A673 (cell line): ENCODE results near the gene INPP5B. TPM values are rescaled to one million over a fixed set of nuclear protein-coding genes. Genes with fewer than 3 reads are reported as not detected.

ENCODE experiments used
- BruUV-seq: library from RNA; stranded (reverse); fragments of 400-500 nt; replicated peaks from 2 replicates; lab custom pipeline; 2021; lab: Mats Ljungman, UMichigan
- CTCF ChIA-PET: fragments of 300-600 bp; sonication (Branson Sonifier 250); formaldehyde crosslinking; loops from one replicate; lab custom pipeline; 2022; ENCODE audit warnings: antibody characterized with exemption; lab: Charles Lee
- POLR2A ChIA-PET: fragments of 300-600 bp; sonication (Branson Sonifier 250); formaldehyde crosslinking; loops from one replicate; lab custom pipeline; 2022; ENCODE audit warnings: antibody characterized with exemption; ENCODE audit not compliant: low non-redundant PET; lab: Charles Lee
- DNase-seq: peaks from one replicate; pipeline ENCODE4 v3.0.0-alpha.2; 2015; ENCODE audit warnings: low spot score
- H3K27ac ChIP-seq: fragments of 200-600 bp; sonication (generic); 2 replicates; pipeline ENCODE4 v1.5.1; 2016; ENCODE audit warnings: mixed run types, low read depth, mild to moderate bottlenecking, mixed read lengths, antibody characterized with exemption, low read length; ENCODE audit not compliant: poor library complexity, severe bottlenecking
- H3K27me3 ChIP-seq: fragments of 200-600 bp; sonication (generic); replicated peaks from 2 replicates; pipeline ENCODE4 v1.6.1; 2017; ENCODE audit warnings: mixed run types, low read depth, mild to moderate bottlenecking, mixed read lengths, antibody characterized with exemption, low read length; ENCODE audit not compliant: insufficient read depth, poor library complexity
- H3K36me3 ChIP-seq: fragments of 200-600 bp; sonication (generic); 2 replicates; pipeline ENCODE4 v1.6.1; 2016; ENCODE audit warnings: mixed run types, mild to moderate bottlenecking, mixed read lengths, antibody characterized with exemption, low read length; ENCODE audit not compliant: insufficient read depth, poor library complexity, severe bottlenecking
- H3K4me1 ChIP-seq: fragments of 200-600 bp; sonication (generic); 2 replicates; pipeline ENCODE4 v1.6.1; 2017; ENCODE audit warnings: mixed run types, mild to moderate bottlenecking, mixed read lengths, antibody characterized with exemption, low read length; ENCODE audit not compliant: insufficient read depth, poor library complexity, severe bottlenecking
- H3K4me3 ChIP-seq: fragments of 200-600 bp; sonication (generic); 2 replicates; pipeline ENCODE4 v1.5.1; 2016; ENCODE audit warnings: low read depth, mixed run types, mild to moderate bottlenecking, mixed read lengths, low read length; ENCODE audit not compliant: poor library complexity, severe bottlenecking
- H3K9me3 ChIP-seq: fragments of 200-600 bp; sonication (generic); 2 replicates; pipeline ENCODE4 v1.6.1; 2016; ENCODE audit warnings: mixed run types, low read depth, mild to moderate bottlenecking, mixed read lengths, antibody characterized with exemption, low read length; ENCODE audit not compliant: poor library complexity, severe bottlenecking
- EZH2 ChIP-seq: fragments of 200-600 bp; sonication (generic); IDR thresholded peaks from 2 replicates; pipeline ENCODE4 v1.6.1; 2017; ENCODE audit warnings: borderline replicate concordance, low read depth, mild to moderate bottlenecking, mixed read lengths, antibody characterized with exemption, low read length; ENCODE audit not compliant: poor library complexity, severe bottlenecking
- intact Hi-C: fragments of 100-400 bp; cut with micrococcal nuclease; formaldehyde crosslinking; loops from one replicate; pipeline ENCODE4 v1.10.0; 2022; ENCODE audit not compliant: unreplicated experiment
- total RNA-seq: library from RNA; stranded (reverse); gene quantifications from 2 replicates; pipeline ENCODE4 v1.2.3, GENCODE V29; 2021
- TF ChIP-seq, protein P1 (sequence below): fragments of 300-800, 200-600 bp; sonication (generic); conservative IDR thresholded peaks from 2 replicates; pipeline ENCODE4 v1.5.1; 2017; ENCODE audit warnings: low read depth, mild to moderate bottlenecking, antibody characterized with exemption, low read length, moderate library complexity, mixed read lengths

Gene INPP5B
- total RNA-seq, 1 experiment from 2014 or later, result 15.6 TPM

DNA sequence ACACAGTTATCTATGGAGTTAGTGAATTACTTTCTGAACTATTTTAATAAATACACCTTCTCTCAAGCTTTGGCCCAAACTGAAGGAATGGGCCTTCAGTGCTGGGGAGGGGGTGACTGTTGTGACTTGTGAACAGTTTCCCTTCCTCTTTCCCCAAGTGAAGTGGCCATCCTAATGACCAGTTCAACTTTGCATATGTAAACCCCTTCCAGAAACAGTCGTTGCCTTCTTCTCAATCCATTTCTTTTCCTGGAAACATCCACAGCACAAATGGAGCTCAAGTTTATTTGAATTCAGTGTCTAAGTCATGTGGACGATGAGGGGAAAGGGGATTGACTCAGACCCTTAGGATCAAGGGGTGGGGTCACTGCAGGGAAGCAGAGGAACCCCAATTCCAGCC, 1.3 kb upstream of the INPP5B start:
- H3K27me3 ChIP-seq, result no peaks in the 10 kb centered on the region
- no peak overlapping the region for H3K4me3 ChIP-seq
- no TSS peak for BruUV-seq
- no peak overlapping the region for H3K27ac ChIP-seq
- intact Hi-C loops, result no loop called here
- TF ChIP-seq, protein P1, sequence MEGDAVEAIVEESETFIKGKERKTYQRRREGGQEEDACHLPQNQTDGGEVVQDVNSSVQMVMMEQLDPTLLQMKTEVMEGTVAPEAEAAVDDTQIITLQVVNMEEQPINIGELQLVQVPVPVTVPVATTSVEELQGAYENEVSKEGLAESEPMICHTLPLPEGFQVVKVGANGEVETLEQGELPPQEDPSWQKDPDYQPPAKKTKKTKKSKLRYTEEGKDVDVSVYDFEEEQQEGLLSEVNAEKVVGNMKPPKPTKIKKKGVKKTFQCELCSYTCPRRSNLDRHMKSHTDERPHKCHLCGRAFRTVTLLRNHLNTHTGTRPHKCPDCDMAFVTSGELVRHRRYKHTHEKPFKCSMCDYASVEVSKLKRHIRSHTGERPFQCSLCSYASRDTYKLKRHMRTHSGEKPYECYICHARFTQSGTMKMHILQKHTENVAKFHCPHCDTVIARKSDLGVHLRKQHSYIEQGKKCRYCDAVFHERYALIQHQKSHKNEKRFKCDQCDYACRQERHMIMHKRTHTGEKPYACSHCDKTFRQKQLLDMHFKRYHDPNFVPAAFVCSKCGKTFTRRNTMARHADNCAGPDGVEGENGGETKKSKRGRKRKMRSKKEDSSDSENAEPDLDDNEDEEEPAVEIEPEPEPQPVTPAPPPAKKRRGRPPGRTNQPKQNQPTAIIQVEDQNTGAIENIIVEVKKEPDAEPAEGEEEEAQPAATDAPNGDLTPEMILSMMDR, result no peak
- TF ChIP-seq EZH2, result no peak
- DNase-seq, result no peak
- POLR2A ChIA-PET, result no interaction called here
- H3K4me1 ChIP-seq, result no peaks in the 10 kb centered on the region
- H3K36me3 ChIP-seq, result no peaks in the 10 kb centered on the region
- no peaks in the 10 kb centered on the region for H3K9me3 ChIP-seq
- CTCF ChIA-PET, result no interaction called here

DNA sequence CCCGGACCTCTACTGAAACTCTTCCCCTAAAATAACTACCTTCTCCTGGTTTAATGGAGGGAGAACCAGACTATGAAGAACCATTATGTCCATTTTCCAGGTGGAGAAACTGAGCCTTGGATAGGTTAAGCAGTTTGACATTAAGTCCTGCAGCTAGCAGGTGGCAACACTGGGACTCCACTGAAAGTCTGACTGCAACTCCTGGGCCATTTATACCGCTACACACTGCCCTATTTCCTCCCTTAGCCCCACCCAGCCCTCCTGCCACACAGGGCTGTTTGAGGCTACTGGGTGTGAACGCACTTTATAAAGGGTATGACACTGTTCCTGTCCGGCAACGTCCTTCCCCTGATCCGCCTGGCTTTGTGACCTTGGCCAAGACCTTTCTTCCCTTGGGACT, 511 bp upstream of the INPP5B start:
- H3K4me3 ChIP-seq, result peak overlapping the region; percentile 57
- TF ChIP-seq, protein P1, result no peak
- no peak for TF ChIP-seq EZH2
- CTCF ChIA-PET, result interaction anchor here (0.5 kb wide), 1 partner anchor 889 kb away, joined by 3 read pairs; no protein-coding TSS in a partner anchor
- POLR2A ChIA-PET, result no interaction called here
- no peak for DNase-seq
- no peaks in the 10 kb centered on the region for H3K36me3 ChIP-seq
- intact Hi-C loops, result no loop called here
- no peaks in the 10 kb centered on the region for H3K27me3 ChIP-seq
- BruUV-seq, result no TSS peak
- H3K27ac ChIP-seq, result peak overlapping the region; percentile 75
- no peaks in the 10 kb centered on the region for H3K4me1 ChIP-seq
- no peaks in the 10 kb centered on the region for H3K9me3 ChIP-seq

DNA sequence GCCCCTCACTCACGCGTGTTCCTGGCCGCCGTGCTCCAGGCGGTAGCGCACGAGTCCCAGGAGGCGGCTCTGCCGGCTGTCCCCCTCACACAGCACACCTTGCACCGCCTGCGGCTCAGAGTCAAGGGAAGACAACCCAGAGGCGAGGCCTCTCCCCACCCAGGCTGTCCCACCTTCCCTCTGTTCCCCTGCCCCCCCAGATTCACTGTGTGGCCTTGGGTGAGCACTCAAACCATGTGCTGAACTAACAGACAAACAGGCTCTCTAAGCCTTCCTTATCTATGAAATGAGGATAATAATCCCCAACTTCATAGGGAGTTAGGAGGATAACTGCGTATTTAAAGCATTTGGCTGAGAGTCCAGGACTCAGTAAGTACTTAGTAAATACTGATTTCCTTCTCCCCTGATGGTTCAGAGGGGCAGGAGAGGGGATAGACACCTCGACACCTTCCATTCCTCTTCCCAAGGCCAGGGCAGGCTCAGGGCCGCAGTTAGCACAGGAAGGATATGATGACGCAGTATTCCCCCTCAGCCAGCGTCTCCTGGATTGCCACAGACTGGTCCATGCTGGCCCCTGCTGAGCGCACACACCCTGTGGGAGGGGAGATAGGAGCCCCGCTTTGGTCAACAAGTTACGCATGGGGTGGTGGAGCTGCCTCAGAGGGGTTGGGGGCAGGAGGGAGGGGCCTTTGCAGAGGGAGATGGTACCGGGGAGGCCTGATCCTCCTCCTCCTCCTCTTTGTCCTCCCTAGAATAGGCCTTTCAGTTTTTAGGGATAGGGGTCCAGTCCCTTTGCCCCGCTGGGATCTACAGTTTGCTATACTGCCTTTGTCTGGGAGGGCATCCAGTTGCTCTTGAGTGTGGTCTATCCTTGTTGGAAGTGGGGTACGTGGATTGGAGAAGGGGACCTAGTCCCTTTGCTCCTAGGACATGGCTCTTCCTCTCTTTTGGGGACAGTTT, 830 bp downstream of the INPP5B start:
- Histone ChIP-seq H3K4me1 (no peaks in the 10 kb centered on the region), H3K9me3 (no peaks in the 10 kb centered on the region), H3K36me3 (no peaks in the 10 kb centered on the region), H3K27me3 (no peaks in the 10 kb centered on the region), H3K27ac (peak overlapping the region; percentile 75), H3K4me3 (peak overlapping the region; percentile 57)
- ChIA-PET POLR2A (no interaction called here), CTCF (no interaction called here)
- DNase-seq, result no peak
- TF ChIP-seq, protein P1, result no peak
- TF ChIP-seq EZH2, result no peak
- no TSS peak for BruUV-seq
- intact Hi-C loops, result no loop called here
